WTC11 (cell line): ENCODE results near the gene SORCS2. TPM values are rescaled to one million over a fixed set of nuclear protein-coding genes. Genes with fewer than 3 reads are reported as not detected.
A peak's percentile ranks its signal among the peaks of the same experiment; 100 is the strongest.

Experiments
- ATAC-seq: fragments of 200-7000 bp; cut with Tn5 transposase; 2 replicates; pipeline ENCODE4 v1.10.0; 2021; ENCODE audit warnings: mild to moderate bottlenecking, moderate library complexity
- CTCF ChIA-PET: fragments of 300-600 bp; sonication (Branson Sonifier 250); formaldehyde crosslinking; loops from one replicate; lab custom pipeline; 2021; ENCODE audit warnings: antibody characterized with exemption; lab: Charles Lee
- POLR2A ChIA-PET: fragments of 350-600 bp; sonication (Branson Sonifier 250); formaldehyde crosslinking; loops from one replicate; lab custom pipeline; 2021; ENCODE audit warnings: antibody characterized with exemption; lab: Charles Lee
- DNase-seq: peaks from one replicate; pipeline ENCODE4 v3.0.0; 2021; ENCODE audit warnings: low spot score
- H3K27ac Mint-ChIP-seq: 2 replicates; pipeline ENCODE4 v1.8.0; 2021; ENCODE audit warnings: mixed read lengths
- H3K27me3 Mint-ChIP-seq: 2 replicates; pipeline ENCODE4 v1.8.0; 2021; ENCODE audit warnings: low read depth, mild to moderate bottlenecking, moderate library complexity, mixed read lengths
- H3K36me3 Mint-ChIP-seq: 2 replicates; pipeline ENCODE4 v1.8.0; 2021; ENCODE audit warnings: mixed read lengths
- H3K4me1 Mint-ChIP-seq: 2 replicates; pipeline ENCODE4 v1.8.0; 2022; ENCODE audit warnings: mixed read lengths
- H3K4me3 Mint-ChIP-seq: 2 replicates; pipeline ENCODE4 v1.8.0; 2021; ENCODE audit warnings: mild to moderate bottlenecking, moderate library complexity, mixed read lengths
- H3K9me3 Mint-ChIP-seq: 2 replicates; pipeline ENCODE4 v1.8.0; 2021; ENCODE audit warnings: mixed read lengths
- ATF2 ChIP-seq: sonication (generic); formaldehyde crosslinking; IDR thresholded peaks from 2 replicates; pipeline ENCODE4 v1.8.1; 2022; ENCODE audit warnings: low read depth, missing genetic modification reagents, borderline replicate concordance
- E2F1 ChIP-seq: sonication (generic); formaldehyde crosslinking; IDR thresholded peaks from 2 replicates; pipeline ENCODE4 v1.8.0; 2022; ENCODE audit warnings: mild to moderate bottlenecking, missing genetic modification reagents
- ESRRA ChIP-seq: sonication (generic); formaldehyde crosslinking; IDR thresholded peaks from 2 replicates; pipeline ENCODE4 v1.8.1; 2022; ENCODE audit warnings: mild to moderate bottlenecking, missing genetic modification reagents, borderline replicate concordance
- FOXK1 ChIP-seq: sonication (generic); formaldehyde crosslinking; IDR thresholded peaks from 2 replicates; pipeline ENCODE4 v1.8.0; 2022; ENCODE audit warnings: mild to moderate bottlenecking, moderate library complexity, missing genetic modification reagents
- FOXP1 ChIP-seq: sonication (generic); formaldehyde crosslinking; IDR thresholded peaks from 2 replicates; pipeline ENCODE4 v1.8.0; 2022; ENCODE audit warnings: missing genetic modification reagents, mild to moderate bottlenecking, moderate library complexity, borderline replicate concordance
- HMGXB4 ChIP-seq: sonication (generic); formaldehyde crosslinking; IDR thresholded peaks from 2 replicates; pipeline ENCODE4 v1.8.1; 2023; ENCODE audit warnings: mild to moderate bottlenecking, moderate library complexity, missing genetic modification reagents
- MYBL2 ChIP-seq: sonication (generic); formaldehyde crosslinking; IDR thresholded peaks from 2 replicates; pipeline ENCODE4 v1.8.1; 2023; ENCODE audit warnings: mild to moderate bottlenecking, moderate library complexity, missing genetic modification reagents
- OVOL2 ChIP-seq: fragments of 250-450 bp; sonication (Bioruptor Pico); IDR thresholded peaks from 2 replicates; pipeline ENCODE4 v1.9.0; 2021; ENCODE audit warnings: mild to moderate bottlenecking, borderline replicate concordance
- PREB ChIP-seq: sonication (generic); formaldehyde crosslinking; IDR thresholded peaks from 2 replicates; pipeline ENCODE4 v1.8.1; 2022; ENCODE audit warnings: mild to moderate bottlenecking, missing genetic modification reagents, moderate library complexity, borderline replicate concordance
- TEAD1 ChIP-seq: sonication (generic); formaldehyde crosslinking; IDR thresholded peaks from 2 replicates; pipeline ENCODE4 v1.8.0; 2022; ENCODE audit warnings: mild to moderate bottlenecking, missing genetic modification reagents
- USF1 ChIP-seq: sonication (generic); formaldehyde crosslinking; IDR thresholded peaks from 2 replicates; pipeline ENCODE4 v1.8.0; 2022; ENCODE audit warnings: mild to moderate bottlenecking, missing genetic modification reagents
- USF2 ChIP-seq: sonication (generic); formaldehyde crosslinking; IDR thresholded peaks from 2 replicates; pipeline ENCODE4 v1.8.1; 2023; ENCODE audit warnings: mild to moderate bottlenecking, missing genetic modification reagents, moderate library complexity
- ZNF138 ChIP-seq: sonication (generic); formaldehyde crosslinking; conservative IDR thresholded peaks from 2 replicates; pipeline ENCODE4 v1.8.1; 2022; ENCODE audit warnings: mild to moderate bottlenecking, moderate library complexity, missing genetic modification reagents
- ZNF423 ChIP-seq: fragments of 250-450 bp; sonication (Bioruptor Pico); IDR thresholded peaks from 2 replicates; pipeline ENCODE4 v2.1.2; 2022; ENCODE audit warnings: mild to moderate bottlenecking, moderate library complexity
- ZNF425 ChIP-seq: fragments of 250-450 bp; sonication (Bioruptor Pico); conservative IDR thresholded peaks from 2 replicates; pipeline ENCODE4 v1.9.0; 2021; ENCODE audit warnings: mild to moderate bottlenecking
- ZNF671 ChIP-seq: fragments of 250-450 bp; sonication (Bioruptor Pico); IDR thresholded peaks from 2 replicates; pipeline ENCODE4 v1.8.0; 2021; ENCODE audit warnings: mild to moderate bottlenecking
- total RNA-seq: library from RNA; stranded (reverse); gene quantifications from 3 replicates; pipeline ENCODE4 v1.2.3, GENCODE V29; 2021

SORCS2 gene
- total RNA-seq, 1 experiment from 2014 or later = 6.6 TPM

GRCh38 chr4:7193030-7193958 lies 956 bp downstream of the SORCS2 start:
- DNase-seq (no peak), ATAC-seq (peak; percentile 5)
- POLR2A ChIA-PET = no interaction called here

GRCh38 chr4:7194251-7195140 lies 2.2 kb downstream of the SORCS2 start:
- Mint-ChIP-seq H3K9me3 (no peaks in the 10 kb centered on the region), H3K4me3 (peak overlapping the region; percentile 73), H3K36me3 (no peaks in the 10 kb centered on the region), H3K27me3 (peaks cover 44% of the 10 kb centered on the region), H3K4me1 (peaks cover 43% of the 10 kb centered on the region), H3K27ac (no peak overlapping the region)
- ATAC-seq (no peak), DNase-seq (no peak)
- POLR2A ChIA-PET = no interaction called here
- CTCF ChIA-PET = interaction anchor here (0.5 to 4.4 kb wide), 18 partner anchors 8 to 568 kb away, joined by 3 to 60 read pairs (median 4); a partner anchor contains a TSS
- no peak for TF ChIP-seq ZNF423
- TF ChIP-seq ATF2 (CRISPR knock-in tag) = no peak
- no peak for TF ChIP-seq FOXK1 (CRISPR knock-in tag)
- no peak for TF ChIP-seq ZNF671 (CRISPR knock-in tag)
- no peak for TF ChIP-seq PREB (CRISPR knock-in tag)
- TF ChIP-seq TEAD1 (CRISPR knock-in tag) = no peak
- TF ChIP-seq USF2 = no peak
- no peak for TF ChIP-seq ZNF138 (CRISPR knock-in tag)
- no peak for TF ChIP-seq E2F1
- TF ChIP-seq ZNF425 = no peak
- no peak for TF ChIP-seq OVOL2 (CRISPR knock-in tag)
- no peak for TF ChIP-seq ESRRA
- no peak for TF ChIP-seq FOXP1 (CRISPR knock-in tag)
- no peak for TF ChIP-seq USF1
- TF ChIP-seq MYBL2 (CRISPR knock-in tag) = no peak

More at GRCh38 chr4:7193030-7193958, 956 bp downstream of the SORCS2 start:
- Mint-ChIP-seq H3K4me1 (peaks cover 35% of the 10 kb centered on the region), H3K36me3 (no peaks in the 10 kb centered on the region), H3K27ac (no peak overlapping the region), H3K4me3 (peak overlapping the region; percentile 73), H3K9me3 (no peaks in the 10 kb centered on the region), H3K27me3 (peaks cover 50% of the 10 kb centered on the region)
- CTCF ChIA-PET = interaction anchor here (0.7 to 4.4 kb wide), 10 partner anchors 9 to 457 kb away, joined by 3 to 60 read pairs (median 6); no protein-coding TSS in a partner anchor
- TF ChIP-seq USF2 = no peak
- TF ChIP-seq HMGXB4 = peak; percentile 32; the same call in 1 of the 2 replicates
